GM18951 (cell line): ENCODE results near the gene EGFL8.
"Not testable (repeated sequence)": the region's sequence is repeated elsewhere in the genome, so short reads cannot be mapped to it uniquely, and the experiment has no call there.

ENCODE experiments used
- POLR2A ChIP-seq: IDR thresholded peaks from 4 replicates; pipeline ENCODE4 v1.6.1; 2011; ENCODE audit warnings: mild to moderate bottlenecking; ENCODE audit not compliant: insufficient read length, insufficient read depth; ENCODE audit errors: extremely low read depth
- in situ Hi-C: fragments of 300-500 bp; cut with MboI; formaldehyde crosslinking; loops from one replicate; pipeline ENCODE4 v1.12.0; 2022; ENCODE audit warnings: low sequenced_read_pairs, mixed read lengths, inconsistent platforms; ENCODE audit not compliant: unreplicated experiment

Gene EGFL8

GRCh38 chr6:32177183-32177787, 12.9 kb downstream of the EGFL8 start:
- peak; percentile 45 for TF ChIP-seq POLR2A

GRCh38 chr6:32177788-32178546, 13.6 kb downstream of the EGFL8 start, which contains the start of gene RNF5:
RNF5 (plus strand) TSS chr6:32178405; CDS start chr6:32178512, 107 bp downstream.
- TF ChIP-seq POLR2A: peak; percentile 40
- in situ Hi-C loops: no loop called here

More at GRCh38 chr6:32177183-32177787, 12.9 kb downstream of the EGFL8 start:
- in situ Hi-C loops: no loop called here

DNA sequence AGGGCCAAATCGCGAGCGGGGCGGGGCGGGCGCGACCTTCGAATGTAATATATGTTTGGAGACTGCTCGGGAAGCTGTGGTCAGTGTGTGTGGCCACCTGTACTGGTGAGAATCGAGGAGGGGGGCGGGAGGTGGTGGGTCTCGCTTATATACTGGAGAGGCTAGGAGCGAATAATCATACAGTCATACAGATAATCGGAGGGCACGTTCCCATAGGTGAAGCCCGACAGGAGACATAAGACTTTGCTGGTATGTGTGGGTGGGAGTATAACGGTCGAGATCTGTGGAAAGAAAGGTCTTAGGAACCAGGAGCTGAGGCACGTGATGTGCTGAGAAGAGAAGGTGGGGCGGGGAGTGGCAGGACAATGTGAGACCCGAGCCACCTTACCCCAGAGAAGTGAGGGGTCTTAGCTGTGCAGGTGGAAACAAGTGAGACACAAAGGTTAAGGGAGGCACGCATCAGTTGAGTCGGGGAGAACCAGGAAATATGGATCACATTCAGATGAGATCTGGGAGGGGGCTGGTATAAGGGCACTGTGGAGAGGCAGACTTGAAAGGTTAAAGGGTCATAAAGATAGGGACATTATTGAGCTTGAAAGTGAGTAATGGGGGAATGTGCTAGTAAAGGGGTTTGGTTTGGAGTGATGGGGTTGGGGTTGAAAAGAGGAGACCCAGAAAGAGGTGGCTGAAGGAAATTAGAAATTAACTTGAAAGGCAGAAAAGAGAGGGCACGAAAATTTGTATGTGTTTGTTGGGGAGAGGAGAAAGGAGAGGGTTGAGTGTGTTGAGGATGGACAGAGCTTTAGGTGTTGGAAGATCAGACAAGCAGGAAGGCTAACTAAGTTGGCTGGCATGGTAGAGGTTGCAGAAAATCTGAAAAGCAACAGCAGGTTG, 14.4 kb downstream of the EGFL8 start:
- in situ Hi-C loops: no loop called here
- TF ChIP-seq POLR2A: no peak

GRCh38 chr6:32179766-32180405, 15.5 kb downstream of the EGFL8 start:
- no peak for TF ChIP-seq POLR2A
- in situ Hi-C loops: no loop called here

DNA sequence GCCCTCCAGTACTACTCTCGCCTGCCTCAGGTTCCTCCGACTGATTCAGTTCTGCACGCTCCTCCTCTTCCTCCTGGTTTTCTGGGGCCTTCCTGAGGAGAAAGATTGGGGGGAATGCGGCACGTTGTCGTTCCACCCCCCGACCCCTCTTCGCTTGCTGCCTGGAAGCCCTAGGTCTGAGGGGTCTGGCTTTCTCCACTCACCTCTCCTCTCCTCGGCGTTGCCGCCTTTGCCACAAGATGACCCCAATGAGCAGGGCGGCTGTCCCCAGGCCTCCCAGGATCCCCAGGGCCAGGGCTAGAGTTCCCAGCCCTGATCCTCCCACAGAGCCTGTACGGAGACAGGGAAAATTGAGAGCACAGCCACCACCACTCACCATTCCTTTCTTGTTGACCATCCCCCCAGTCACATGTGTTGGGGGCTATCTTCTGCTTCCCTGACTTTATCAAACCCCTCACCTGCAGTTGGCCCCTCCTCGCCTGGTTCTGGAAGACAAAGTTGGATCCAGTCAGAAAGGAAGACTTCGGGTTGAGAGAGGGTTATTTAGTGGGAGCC, 16.8 kb downstream of the EGFL8 start:
- TF ChIP-seq POLR2A: no peak
- in situ Hi-C loops: no loop called here

GRCh38 chr6:32181915-32182529, 17.6 kb downstream of the EGFL8 start:
- in situ Hi-C loops: no loop called here
- TF ChIP-seq POLR2A: no peak

DNA sequence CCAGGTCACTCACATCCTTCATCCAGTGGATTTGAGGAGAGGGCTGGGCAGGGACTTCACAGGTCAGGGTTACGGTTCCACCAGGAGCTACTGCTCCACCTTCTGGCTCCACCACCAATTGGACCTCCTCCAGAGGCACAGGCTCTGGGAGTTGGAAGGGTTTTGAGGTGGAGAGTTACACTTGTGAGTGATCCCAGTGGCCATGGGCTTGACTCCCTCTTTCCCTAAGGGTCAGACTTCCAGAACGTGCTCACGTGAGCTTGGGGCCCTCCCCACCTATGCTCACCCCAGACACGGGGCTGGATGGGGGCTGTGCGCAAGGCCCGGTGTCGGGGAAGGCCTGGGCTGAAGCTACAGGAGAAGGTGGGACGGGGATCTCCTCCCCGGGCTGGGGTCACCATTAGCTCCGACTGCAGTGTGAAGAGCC, 18.2 kb downstream of the EGFL8 start:
- in situ Hi-C loops: no loop called here

GRCh38 chr6:32183030-32183429, 18.6 kb downstream of the EGFL8 start:
- TF ChIP-seq POLR2A: no peak
- in situ Hi-C loops: no loop called here

More for the DNA sequence above, 18.2 kb downstream of the EGFL8 start:
- no peak for TF ChIP-seq POLR2A

DNA sequence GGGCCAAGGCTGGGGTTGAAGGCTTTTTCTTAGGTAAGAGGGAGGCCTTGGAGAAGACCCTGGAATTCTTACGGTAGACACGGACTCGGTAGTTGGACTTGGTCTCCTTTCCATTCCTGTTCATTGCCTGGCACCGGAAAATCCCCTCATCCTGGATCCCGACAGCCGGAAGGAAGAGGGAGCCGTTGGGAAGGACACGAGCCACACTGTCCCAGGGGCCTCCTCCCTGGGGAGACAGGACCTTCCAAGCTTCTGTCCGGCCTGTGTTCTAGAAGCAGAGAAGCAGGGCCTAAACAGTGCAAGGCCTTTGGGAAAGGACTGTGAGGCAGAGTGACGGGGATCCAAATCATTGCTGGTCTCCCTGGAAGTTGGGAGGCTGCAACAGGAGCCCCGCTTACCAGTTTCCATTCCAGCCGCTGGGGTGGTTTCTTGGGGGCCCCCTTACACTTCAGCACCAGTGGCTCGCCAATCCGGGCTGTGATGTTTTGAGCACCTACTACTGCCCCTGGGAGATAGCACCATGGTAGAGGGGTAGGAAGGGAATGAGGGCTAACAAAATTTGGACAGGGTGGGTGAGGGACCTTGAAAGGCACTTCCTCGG, 19.2 kb downstream of the EGFL8 start:
- TF ChIP-seq POLR2A: no peak
- in situ Hi-C loops: no loop called here

DNA sequence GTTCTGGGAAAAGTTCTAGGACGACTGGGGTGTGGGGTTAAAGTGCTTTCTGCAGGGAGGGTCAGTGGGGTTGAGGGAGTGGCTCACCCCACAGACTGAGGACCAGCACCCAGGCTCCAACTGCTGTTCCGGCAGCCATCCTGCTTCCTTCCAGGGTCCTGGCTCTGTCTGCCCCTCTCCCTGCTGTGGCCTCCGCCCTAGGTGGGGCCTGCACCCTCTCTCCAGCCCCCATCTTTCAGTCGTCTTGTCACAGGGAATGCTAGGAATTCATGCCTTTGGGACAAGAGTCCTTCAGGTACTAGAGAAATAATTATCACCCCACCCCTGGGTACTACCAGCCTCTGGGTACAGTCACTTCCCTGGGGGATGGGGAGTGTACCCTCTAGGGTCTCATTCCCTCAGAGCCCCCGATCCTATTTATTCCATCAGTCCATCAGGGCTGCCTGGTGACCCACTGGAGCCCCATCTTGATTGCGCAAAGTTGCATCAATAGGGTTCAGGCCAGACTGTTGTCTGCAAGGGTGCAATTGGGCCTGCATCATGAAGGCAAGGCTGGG, 19.8 kb downstream of the EGFL8 start, which contains the start of gene AGER:
Gene AGER (minus strand): TSS at position 170 of the 557 bp plus-strand sequence. CDS start 31 bp downstream, at position 139.
- in situ Hi-C loops: no loop called here
- no peak for TF ChIP-seq POLR2A

GRCh38 chr6:32185681-32186131, 21.3 kb downstream of the EGFL8 start:
- in situ Hi-C loops: not testable (repeated sequence)

GRCh38 chr6:32186151-32186840, 21.9 kb downstream of the EGFL8 start:
- in situ Hi-C loops: not testable (repeated sequence)
